IMR-90 (cell line): Measurements from ENCODE around the gene A1CF. TPM values are rescaled to one million over a fixed set of nuclear protein-coding genes. Genes with fewer than 3 reads are reported as not detected.

ENCODE experiments used
- ATAC-seq: fragments of 200-7000 bp; cut with Tn5 transposase; 2 replicates; pipeline ENCODE4 v1.9.1; 2020; ENCODE audit warnings: low read depth, mild to moderate bottlenecking, moderate library complexity
- BruUV-seq: library from RNA; stranded (reverse); fragments of 400-500 nt; replicated peaks from 2 replicates; lab custom pipeline; 2021; lab: Mats Ljungman, UMichigan
- CTCF ChIA-PET: fragments of 300-600 bp; formaldehyde crosslinking; extraction: SDS; loops from one replicate; lab custom pipeline; 2021; ENCODE audit warnings: antibody characterized with exemption; lab: Yijun Ruan, JAX
- POLR2A ChIA-PET: fragments of 300-600 bp; sonication (Branson Sonifier 250); formaldehyde crosslinking; loops from one replicate; lab custom pipeline; 2022; ENCODE audit warnings: antibody characterized with exemption; ENCODE audit not compliant: unreplicated experiment; lab: Charles Lee
- DNase-seq: peaks from one replicate; pipeline ENCODE4 v3.0.0; 2013
- H2AFZ ChIP-seq: replicated peaks from 2 replicates; pipeline ENCODE3; 2013; ENCODE audit warnings: low read length, mild to moderate bottlenecking; ENCODE audit not compliant: poor library complexity
- H2AK5ac ChIP-seq: 2 replicates; pipeline ENCODE4 v1.6.1; 2013; ENCODE audit warnings: low read depth, low read length, inconsistent platforms
- H2AK9ac ChIP-seq: replicated peaks from 2 replicates; pipeline ENCODE3; 2013; ENCODE audit warnings: mild to moderate bottlenecking, low read depth, low read length, moderate library complexity; ENCODE audit not compliant: poor library complexity
- H2BK120ac ChIP-seq: 2 replicates; pipeline ENCODE4 v1.6.1; 2013; ENCODE audit warnings: low read depth, low read length, inconsistent platforms
- H2BK15ac ChIP-seq: 3 replicates; pipeline ENCODE4 v1.6.1; 2013; ENCODE audit warnings: low read depth, low read length, inconsistent platforms
- H2BK20ac ChIP-seq: 2 replicates; pipeline ENCODE4 v1.6.1; 2013; ENCODE audit warnings: low read depth, mild to moderate bottlenecking, inconsistent platforms, low read length, moderate library complexity
- H2BK5ac ChIP-seq: 2 replicates; pipeline ENCODE4 v1.6.1; 2013; ENCODE audit warnings: mild to moderate bottlenecking, low read depth, low read length, inconsistent platforms; ENCODE audit not compliant: poor library complexity, severe bottlenecking
- H3K14ac ChIP-seq: replicated peaks from 2 replicates; pipeline ENCODE4 v1.6.1; 2013; ENCODE audit warnings: low read depth, low read length, inconsistent platforms
- H3K18ac ChIP-seq: 2 replicates; pipeline ENCODE4 v1.6.1; 2013; ENCODE audit warnings: low read depth, low read length, control low read depth
- H3K23ac ChIP-seq: 2 replicates; pipeline ENCODE4 v1.6.1; 2013; ENCODE audit warnings: low read depth, low read length, inconsistent platforms
- H3K27ac ChIP-seq: 2 replicates; pipeline ENCODE4 v1.5.1; 2013; ENCODE audit warnings: mild to moderate bottlenecking, control low read depth, low read length; ENCODE audit not compliant: insufficient read depth
- H3K27me3 ChIP-seq: 2 replicates; pipeline ENCODE4 v1.6.1; 2013; ENCODE audit warnings: low read length; ENCODE audit not compliant: control insufficient read depth, insufficient read depth
- H3K36me3 ChIP-seq: 2 replicates; pipeline ENCODE4 v1.6.1; 2013; ENCODE audit warnings: low read length, mixed read lengths; ENCODE audit not compliant: control insufficient read depth, insufficient read depth
- H3K4ac ChIP-seq: 2 replicates; pipeline ENCODE4 v1.6.1; 2013; ENCODE audit warnings: low read depth, low read length, inconsistent platforms
- H3K4me1 ChIP-seq: 2 replicates; pipeline ENCODE4 v1.6.1; 2013; ENCODE audit warnings: low read length, mixed read lengths; ENCODE audit not compliant: control insufficient read depth, insufficient read depth
- H3K4me2 ChIP-seq: 2 replicates; pipeline ENCODE4 v1.6.1; 2013; ENCODE audit warnings: low read depth, mild to moderate bottlenecking, control low read depth, low read length, moderate library complexity
- H3K4me3 ChIP-seq: 2 replicates; pipeline ENCODE4 v1.5.1; 2013; ENCODE audit warnings: low read depth, mild to moderate bottlenecking, control low read depth, low read length, moderate library complexity; ENCODE audit not compliant: insufficient read depth
- H3K56ac ChIP-seq: 2 replicates; pipeline ENCODE4 v1.6.1; 2013; ENCODE audit warnings: low read length, inconsistent platforms; ENCODE audit not compliant: insufficient read depth; ENCODE audit errors: extremely low read depth
- H3K79me1 ChIP-seq, 2 experiments: 2 replicates each; pipeline ENCODE4 v1.6.1; 2013; ENCODE audit warnings: low read length in 2 of 2, inconsistent platforms in 1 of 2, low read depth in 1 of 2
- H3K9ac ChIP-seq: 2 replicates; pipeline ENCODE4 v1.6.1; 2013; ENCODE audit warnings: low read depth, low read length, control low read depth
- H3K9me1 ChIP-seq: 2 replicates; pipeline ENCODE4 v1.6.1; 2013; ENCODE audit warnings: low read length, inconsistent platforms; ENCODE audit not compliant: insufficient read depth
- H3K9me3 ChIP-seq: 2 replicates; pipeline ENCODE4 v1.6.1; 2013; ENCODE audit warnings: low read length; ENCODE audit not compliant: control insufficient read depth, insufficient read depth
- H4K20me1 ChIP-seq: 2 replicates; pipeline ENCODE4 v1.6.1; 2013; ENCODE audit warnings: low read length, inconsistent platforms; ENCODE audit not compliant: insufficient read depth
- H4K5ac ChIP-seq: 2 replicates; pipeline ENCODE4 v1.6.1; 2013; ENCODE audit warnings: mild to moderate bottlenecking, low read depth, low read length, control low read depth
- H4K8ac ChIP-seq, 2 experiments: 2 replicates each; pipeline ENCODE4 v1.6.1; 2013; ENCODE audit warnings: low read depth in 2 of 2, low read length in 2 of 2, control low read depth in 1 of 2, inconsistent platforms in 1 of 2
- H4K91ac ChIP-seq: 2 replicates; pipeline ENCODE4 v1.6.1; 2013; ENCODE audit warnings: low read depth, low read length, inconsistent platforms; ENCODE audit not compliant: insufficient read depth
- BHLHE40 ChIP-seq: fragments of 150-350 bp; IDR thresholded peaks from 2 replicates; pipeline ENCODE4 v1.6.1; 2016; ENCODE audit warnings: mild to moderate bottlenecking, low read depth, low read length
- CEBPB ChIP-seq: IDR thresholded peaks from 2 replicates; pipeline ENCODE4 v1.6.1; 2012; ENCODE audit warnings: low read depth, low read length, improper control_type of control experiment
- MAZ ChIP-seq: IDR thresholded peaks from 2 replicates; pipeline ENCODE4 v1.6.1; 2012; ENCODE audit warnings: low read depth, mild to moderate bottlenecking, low read length, improper control_type of control experiment, moderate library complexity, borderline replicate concordance
- NFE2L2 ChIP-seq: fragments of 150-350 bp; IDR thresholded peaks from 2 replicates; pipeline ENCODE4 v1.6.1; 2016; ENCODE audit warnings: low read depth, mild to moderate bottlenecking, low read length
- POLR2A ChIP-seq: IDR thresholded peaks from 2 replicates; pipeline ENCODE4 v1.6.1; 2012; ENCODE audit warnings: mild to moderate bottlenecking, low read depth, low read length
- dilution Hi-C: fragments of 300-500 bp; cut with HindIII; formaldehyde crosslinking; loops from one replicate; pipeline ENCODE4 v1.14.3; 2018; ENCODE audit warnings: low sequenced_read_pairs; ENCODE audit not compliant: unreplicated experiment
- in situ Hi-C: fragments of 300-500 bp; cut with MboI; formaldehyde crosslinking; loops from 3 replicates; pipeline ENCODE4 v1.14.3; 2019; ENCODE audit warnings: low sequenced_read_pairs, inconsistent platforms, mixed read lengths
- intact Hi-C: fragments of 100-400 bp; cut with micrococcal nuclease; formaldehyde crosslinking; loops from 2 replicates; pipeline ENCODE4 v1.10.0; 2022
- polyA plus RNA-seq, 3 experiments: library from polyadenylated mRNA; depleted of rRNA; stranded (reverse); fragments of >200 nt; gene quantifications; 2 replicates each; pipeline ENCODE4 v1.2.3, GENCODE V29; 2012; ENCODE audit warnings: low replicate concordance in 1 of 3
- total RNA-seq: library from RNA; depleted of rRNA; stranded (reverse); fragments of >200 nt; gene quantifications from 2 replicates; pipeline ENCODE4 v1.2.3, GENCODE V29; 2012

The A1CF gene
- total and polyA plus RNA-seq, 2 of the 4 experiments (the other 2 are of a cell fraction): not detected

- in situ Hi-C loops: no loop called here
- ChIA-PET CTCF (no interaction called here), POLR2A (no interaction called here)
- TF ChIP-seq BHLHE40 (no peak), NFE2L2 (no peak), CEBPB (no peak), MAZ (no peak), POLR2A (no peak)
- no peak overlapping the region for H3K9ac ChIP-seq
- H3K4me2 ChIP-seq: no peak overlapping the region
- H2BK5ac ChIP-seq: no peak overlapping the region
- DNase-seq (no peak), ATAC-seq (no peak)
- H2BK20ac ChIP-seq: no peak overlapping the region
- H3K4me1 ChIP-seq: no peaks in the 10 kb centered on the region
- H3K9me1 ChIP-seq: no peaks in the 10 kb centered on the region
- H2AK9ac ChIP-seq: no peak overlapping the region
- H4K91ac ChIP-seq: no peak overlapping the region
- no peak overlapping the region for H3K56ac ChIP-seq
- no peaks in the 10 kb centered on the region for H4K20me1 ChIP-seq
- H3K14ac ChIP-seq: no peak overlapping the region
- H4K8ac ChIP-seq: no peak overlapping the region
- H3K79me1 ChIP-seq: no peaks in the 10 kb centered on the region
- H3K4me3 ChIP-seq: no peak overlapping the region
- H3K23ac ChIP-seq: no peak overlapping the region
- no peak overlapping the region for H2BK15ac ChIP-seq
- H2AFZ ChIP-seq: no peak overlapping the region
- dilution Hi-C loops: no loop called here
- H3K27me3 ChIP-seq: peaks cover 4% of the 10 kb centered on the region; the same call in 1 of the 2 replicates
- H3K18ac ChIP-seq: no peak overlapping the region
- H4K5ac ChIP-seq: no peak overlapping the region
- BruUV-seq: no TSS peak
- no peak overlapping the region for H2BK120ac ChIP-seq
- H3K4ac ChIP-seq: no peak overlapping the region
- H3K9me3 ChIP-seq: peaks cover 3% of the 10 kb centered on the region; the same call in 1 of the 2 replicates
- H3K36me3 ChIP-seq: no peaks in the 10 kb centered on the region
- intact Hi-C loops: no loop called here
- H3K27ac ChIP-seq: no peak overlapping the region
- no peak overlapping the region for H2AK5ac ChIP-seq
Measured at GRCh38 chr10:50918529-50918928, 33.1 kb upstream of the A1CF start.
